Glutamatergic neuron (in vitro differentiated cells): ENCODE results near the gene POMZP3. TPM values are rescaled to one million over a fixed set of nuclear protein-coding genes. Genes with fewer than 3 reads are reported as not detected.
"Not testable (repeated sequence)": the region's sequence is repeated elsewhere in the genome, so short reads cannot be mapped to it uniquely, and the experiment has no call there.

Source experiments
- DNase-seq: peaks from one replicate; pipeline ENCODE4 v3.0.0; 2022
- H3K27ac Mint-ChIP-seq: one replicate; pipeline ENCODE4 v1.8.0; 2020; ENCODE audit warnings: mild to moderate bottlenecking, mixed read lengths, inconsistent platforms; ENCODE audit not compliant: unreplicated experiment
- H3K27me3 Mint-ChIP-seq: one replicate; pipeline ENCODE4 v1.8.0; 2020; ENCODE audit warnings: mild to moderate bottlenecking, moderate library complexity, mixed read lengths, inconsistent platforms; ENCODE audit not compliant: unreplicated experiment
- H3K36me3 Mint-ChIP-seq: one replicate; pipeline ENCODE4 v1.8.0; 2020; ENCODE audit warnings: mild to moderate bottlenecking, mixed read lengths, inconsistent platforms; ENCODE audit not compliant: unreplicated experiment
- H3K4me1 Mint-ChIP-seq: one replicate; pipeline ENCODE4 v1.8.0; 2020; ENCODE audit warnings: mild to moderate bottlenecking, low read depth, mixed read lengths, inconsistent platforms; ENCODE audit not compliant: unreplicated experiment
- H3K4me3 Mint-ChIP-seq: one replicate; pipeline ENCODE4 v1.8.0; 2020; ENCODE audit warnings: mild to moderate bottlenecking, mixed read lengths, inconsistent platforms; ENCODE audit not compliant: unreplicated experiment
- H3K9me3 Mint-ChIP-seq: one replicate; pipeline ENCODE4 v1.8.0; 2020; ENCODE audit warnings: mild to moderate bottlenecking, moderate library complexity, mixed read lengths, inconsistent platforms; ENCODE audit not compliant: unreplicated experiment
- total RNA-seq: library from RNA; stranded (reverse); fragmentation: NEBNext Ultra II Directional; extraction: Animal tissue kit (Norgen Biotek cat#: 25700); gene quantifications from one replicate; pipeline ENCODE4 v1.2.1, GENCODE V29; 2021; ENCODE audit not compliant: unreplicated experiment

POMZP3 gene
- total RNA-seq, 1 donor from 2014 or later, result 29.5 TPM

DNA sequence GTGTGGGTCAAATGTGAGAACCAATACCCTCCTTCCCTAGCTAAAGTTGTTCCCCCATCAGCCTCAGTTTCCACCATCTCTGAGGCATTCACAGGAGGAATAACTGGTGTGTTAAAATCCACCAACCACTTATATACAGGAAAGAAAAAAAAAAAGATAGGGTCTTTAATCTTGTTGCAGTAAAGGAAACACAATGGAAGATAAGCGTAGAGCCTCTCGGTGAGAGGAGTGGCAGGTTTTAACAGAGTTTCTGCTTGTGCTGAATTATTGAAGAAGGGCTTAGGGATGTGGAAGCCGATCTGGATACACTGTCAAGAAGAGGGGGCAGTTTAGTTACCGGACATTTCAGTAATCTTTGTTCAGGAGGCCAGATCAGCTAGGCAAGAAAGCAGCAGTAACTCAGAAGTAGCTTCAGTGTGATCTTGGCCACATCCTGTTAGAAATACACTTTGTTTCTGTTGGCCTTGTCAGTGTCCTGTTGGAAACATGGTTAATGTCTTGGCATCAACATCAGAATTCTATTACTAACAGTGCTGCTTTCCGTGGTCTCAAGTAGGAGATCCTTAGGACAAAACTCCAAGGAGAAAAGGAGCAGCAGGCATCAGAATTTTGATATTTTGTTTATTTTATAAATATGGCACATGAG is 43.3 kb downstream of the POMZP3 start:
- not testable (repeated sequence) for DNase-seq, H3K36me3 Mint-ChIP-seq, H3K4me3 Mint-ChIP-seq, H3K9me3 Mint-ChIP-seq, H3K27me3 Mint-ChIP-seq
- Mint-ChIP-seq H3K27ac (peak overlapping the region; percentile 44), H3K4me1 (peaks cover 13% of the 10 kb centered on the region)

- H3K9me3 Mint-ChIP-seq, H3K27ac Mint-ChIP-seq, DNase-seq, H3K4me3 Mint-ChIP-seq, H3K27me3 Mint-ChIP-seq, H3K36me3 Mint-ChIP-seq: not testable (repeated sequence)
- peaks cover 13% of the 10 kb centered on the region for H3K4me1 Mint-ChIP-seq
Observed at GRCh38 chr7:76582848-76583631, 44.0 kb downstream of the POMZP3 start.

DNA sequence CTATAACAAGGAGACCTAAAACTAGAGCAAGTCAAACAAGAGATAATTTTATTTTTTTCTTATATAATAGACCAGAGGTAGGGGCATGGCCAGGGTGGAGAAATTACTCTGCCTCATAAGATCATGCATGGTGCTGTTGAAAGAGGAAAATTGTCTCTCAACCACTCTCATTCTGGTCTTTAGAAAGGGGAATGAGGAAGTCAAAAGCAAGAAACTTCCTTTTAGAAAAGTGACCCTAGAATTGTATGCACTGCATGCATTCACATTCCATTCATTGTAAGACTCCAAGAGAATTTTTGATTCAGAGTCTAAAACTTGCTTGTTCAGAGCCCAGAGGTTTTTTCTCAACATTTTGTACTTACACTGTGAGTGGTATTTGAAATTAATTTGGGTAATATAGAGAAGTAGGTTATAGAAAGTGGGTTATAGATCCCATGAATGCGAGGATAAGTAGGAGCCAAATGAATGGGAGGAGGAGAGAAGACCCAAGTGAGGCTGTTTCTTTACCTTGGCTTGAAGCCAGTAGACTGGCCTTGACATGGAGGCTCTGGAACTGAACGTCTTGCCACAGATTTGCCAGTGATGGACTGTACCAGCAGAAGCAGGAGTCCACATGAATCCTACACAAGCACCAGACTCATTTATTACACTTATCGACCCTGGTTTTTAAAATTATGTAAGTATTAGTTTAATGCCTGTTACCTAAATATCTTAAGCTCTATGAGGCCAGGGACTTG is 51.0 kb downstream of the POMZP3 start:
- not testable (repeated sequence) for H3K27ac Mint-ChIP-seq, DNase-seq, H3K27me3 Mint-ChIP-seq, H3K4me3 Mint-ChIP-seq, H3K36me3 Mint-ChIP-seq, H3K9me3 Mint-ChIP-seq
- peaks cover 21% of the 10 kb centered on the region for H3K4me1 Mint-ChIP-seq

DNA sequence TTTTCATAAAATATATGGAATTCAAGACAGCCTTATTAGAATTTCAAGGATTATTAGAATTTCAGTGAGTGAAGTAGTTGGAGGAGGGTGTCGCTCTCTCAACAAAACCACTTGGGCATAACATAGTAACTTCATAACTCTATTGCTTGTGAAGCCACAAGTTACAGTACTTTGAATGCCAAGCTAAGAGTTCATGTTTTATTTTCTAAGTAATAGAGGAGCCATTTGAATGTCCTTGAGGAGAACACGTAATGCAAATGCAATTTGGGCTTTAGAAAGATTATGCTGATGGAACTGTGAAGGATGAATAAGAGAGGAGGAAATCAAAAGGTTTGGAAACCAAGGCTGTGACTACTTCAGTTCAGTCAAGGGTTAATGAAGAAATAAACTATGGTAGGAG is 51.6 kb downstream of the POMZP3 start:
- DNase-seq, H3K36me3 Mint-ChIP-seq, H3K4me3 Mint-ChIP-seq, H3K27ac Mint-ChIP-seq, H3K27me3 Mint-ChIP-seq, H3K9me3 Mint-ChIP-seq: not testable (repeated sequence)
- peaks cover 24% of the 10 kb centered on the region for H3K4me1 Mint-ChIP-seq

DNA sequence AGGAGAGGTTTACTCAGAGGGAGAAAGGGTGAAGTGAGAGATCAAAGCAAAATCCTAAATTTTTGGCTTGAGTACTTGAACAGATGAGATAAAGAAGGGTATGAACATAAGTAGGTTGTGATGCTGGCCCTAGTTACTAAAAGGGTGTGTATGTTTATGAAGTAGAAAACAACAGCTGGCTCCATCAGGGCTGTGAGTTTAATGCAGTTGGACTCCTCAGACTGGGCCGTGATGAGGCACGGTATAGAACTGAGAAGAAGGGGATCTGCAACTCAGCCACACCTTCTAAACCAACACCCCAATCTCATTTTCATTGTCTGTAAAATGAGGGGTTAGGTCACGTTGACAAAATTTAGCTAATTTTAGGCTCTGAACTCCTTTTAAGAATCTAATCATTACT is 54.8 kb downstream of the POMZP3 start:
- DNase-seq, H3K9me3 Mint-ChIP-seq, H3K36me3 Mint-ChIP-seq, H3K27me3 Mint-ChIP-seq: not testable (repeated sequence)
- H3K4me1 Mint-ChIP-seq, result peaks cover 37% of the 10 kb centered on the region
- H3K4me3 Mint-ChIP-seq, result peak overlapping the region; percentile 44
- H3K27ac Mint-ChIP-seq, result peak overlapping the region; percentile 30

- not testable (repeated sequence) for H3K36me3 Mint-ChIP-seq, H3K9me3 Mint-ChIP-seq, H3K27me3 Mint-ChIP-seq
- Mint-ChIP-seq H3K27ac (peak overlapping the region; percentile 100), H3K4me1 (peaks cover 34% of the 10 kb centered on the region), H3K4me3 (peak overlapping the region; percentile 95)
- peak; percentile 55 for DNase-seq
Observed at GRCh38 chr7:76570324-76570775, 56.7 kb downstream of the POMZP3 start.

DNA sequence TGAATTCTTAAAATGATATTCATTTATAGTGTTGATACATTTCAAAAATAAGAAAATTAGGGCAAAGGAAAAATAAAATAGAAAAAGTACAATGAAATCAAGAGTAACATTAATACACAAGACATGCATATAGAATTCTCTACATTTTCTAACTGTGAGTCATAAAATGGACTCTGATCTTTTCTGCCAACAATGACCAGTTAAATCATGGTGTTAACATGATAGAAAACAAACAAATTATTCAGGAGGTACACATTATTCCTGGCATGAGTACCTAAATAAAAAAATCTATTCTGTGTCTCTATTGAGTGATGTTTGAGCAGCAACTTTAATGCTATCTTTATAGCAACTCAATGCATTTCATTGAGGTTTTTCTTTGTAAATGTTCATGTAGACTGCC is 58.3 kb downstream of the POMZP3 start:
- H3K27ac Mint-ChIP-seq, result peak overlapping the region; percentile 52
- H3K36me3 Mint-ChIP-seq, H3K4me3 Mint-ChIP-seq, DNase-seq, H3K27me3 Mint-ChIP-seq, H3K9me3 Mint-ChIP-seq: not testable (repeated sequence)
- peaks cover 34% of the 10 kb centered on the region for H3K4me1 Mint-ChIP-seq

- peaks cover 29% of the 10 kb centered on the region for H3K4me1 Mint-ChIP-seq
- H3K36me3 Mint-ChIP-seq, H3K27me3 Mint-ChIP-seq, DNase-seq, H3K27ac Mint-ChIP-seq, H3K4me3 Mint-ChIP-seq, H3K9me3 Mint-ChIP-seq: not testable (repeated sequence)
Observed at GRCh38 chr7:76567753-76568152, 59.3 kb downstream of the POMZP3 start.

DNA sequence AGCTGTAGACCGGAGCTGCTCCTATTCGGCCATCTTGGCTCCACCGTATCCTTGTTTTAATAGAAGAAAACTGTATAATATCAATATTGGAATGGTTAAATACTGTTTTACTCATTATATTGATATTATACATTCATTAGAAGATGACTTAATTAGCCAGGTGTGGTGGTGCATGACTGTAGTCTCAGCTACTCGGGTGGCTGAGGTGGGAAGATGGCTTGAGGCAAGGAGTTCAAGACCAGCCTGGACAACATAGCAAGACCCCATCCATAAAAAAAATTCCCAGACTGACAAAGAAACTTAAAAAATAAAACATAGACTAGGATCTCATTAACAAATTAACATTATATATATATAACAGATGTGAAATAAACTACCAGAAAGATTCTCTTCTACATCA is 59.8 kb downstream of the POMZP3 start:
- H3K27ac Mint-ChIP-seq, H3K4me3 Mint-ChIP-seq, H3K9me3 Mint-ChIP-seq, H3K36me3 Mint-ChIP-seq, H3K27me3 Mint-ChIP-seq, DNase-seq: not testable (repeated sequence)
- H3K4me1 Mint-ChIP-seq, result peaks cover 25% of the 10 kb centered on the region

DNA sequence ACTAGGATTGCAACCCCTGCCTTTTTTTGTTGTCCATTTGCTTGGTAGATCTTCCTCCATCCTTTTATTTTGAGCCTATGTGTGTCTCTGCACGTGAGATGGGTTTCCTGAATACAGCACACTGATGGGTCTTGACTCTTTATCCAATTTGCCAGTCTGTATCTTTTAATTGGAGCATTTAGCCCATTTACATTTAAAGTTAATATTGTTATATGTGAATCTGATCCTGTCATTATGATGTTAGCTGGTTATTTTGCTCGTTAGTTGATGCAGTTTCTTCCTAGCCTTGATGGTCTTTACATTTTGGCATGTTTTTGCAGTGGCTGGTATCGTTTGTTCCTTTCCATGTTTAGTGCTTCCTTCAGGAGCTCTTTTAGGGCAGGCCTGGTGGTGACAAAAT is 62.1 kb downstream of the POMZP3 start:
- H3K27ac Mint-ChIP-seq, H3K27me3 Mint-ChIP-seq, DNase-seq, H3K36me3 Mint-ChIP-seq, H3K4me1 Mint-ChIP-seq, H3K4me3 Mint-ChIP-seq, H3K9me3 Mint-ChIP-seq: not testable (repeated sequence)

DNA sequence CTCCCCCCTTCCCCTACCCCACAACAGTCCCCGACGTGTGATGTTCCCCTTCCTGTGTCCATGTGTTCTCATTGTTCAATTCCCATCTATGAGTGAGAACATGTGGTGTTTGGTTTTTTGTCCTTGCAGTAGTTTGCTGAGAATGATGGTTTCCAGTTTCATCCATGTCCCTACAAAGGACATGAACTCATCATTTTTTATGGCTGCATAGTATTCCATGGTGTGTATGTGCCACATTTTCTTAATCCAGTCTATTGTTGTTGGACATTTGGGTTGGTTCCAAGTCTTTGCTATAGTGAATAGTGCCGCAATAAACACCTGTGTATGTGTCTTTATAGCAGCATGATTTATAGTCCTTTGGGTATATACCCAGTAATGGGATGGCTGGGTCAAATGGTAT is 65.7 kb downstream of the POMZP3 start:
- H3K36me3 Mint-ChIP-seq, DNase-seq, H3K27me3 Mint-ChIP-seq, H3K27ac Mint-ChIP-seq, H3K9me3 Mint-ChIP-seq, H3K4me3 Mint-ChIP-seq, H3K4me1 Mint-ChIP-seq: not testable (repeated sequence)

- not testable (repeated sequence) for H3K27ac Mint-ChIP-seq, H3K4me3 Mint-ChIP-seq
Observed at GRCh38 chr7:76560157-76560556, 66.9 kb downstream of the POMZP3 start.

More at GRCh38 chr7:76560157-76560556, 66.9 kb downstream of the POMZP3 start:
- H3K27me3 Mint-ChIP-seq, H3K36me3 Mint-ChIP-seq, H3K4me1 Mint-ChIP-seq, H3K9me3 Mint-ChIP-seq, DNase-seq: not testable (repeated sequence)
